Loucy (cell line): ENCODE measurements around the gene TMOD1.

Experiments used
- EZH2phosphoT487 ChIP-seq: fragments of 200-600 bp; IDR thresholded peaks from 2 replicates; pipeline ENCODE4 v1.6.1; 2018; ENCODE audit warnings: antibody characterized with exemption, mild to moderate bottlenecking, moderate library complexity, borderline replicate concordance
- TF ChIP-seq, protein P1 (sequence below): fragments of 200-600 bp; sonication (generic); conservative IDR thresholded peaks from 2 replicates; pipeline ENCODE4 v1.5.1; 2014; ENCODE audit warnings: mild to moderate bottlenecking, antibody characterized with exemption, low read length

DNA sequence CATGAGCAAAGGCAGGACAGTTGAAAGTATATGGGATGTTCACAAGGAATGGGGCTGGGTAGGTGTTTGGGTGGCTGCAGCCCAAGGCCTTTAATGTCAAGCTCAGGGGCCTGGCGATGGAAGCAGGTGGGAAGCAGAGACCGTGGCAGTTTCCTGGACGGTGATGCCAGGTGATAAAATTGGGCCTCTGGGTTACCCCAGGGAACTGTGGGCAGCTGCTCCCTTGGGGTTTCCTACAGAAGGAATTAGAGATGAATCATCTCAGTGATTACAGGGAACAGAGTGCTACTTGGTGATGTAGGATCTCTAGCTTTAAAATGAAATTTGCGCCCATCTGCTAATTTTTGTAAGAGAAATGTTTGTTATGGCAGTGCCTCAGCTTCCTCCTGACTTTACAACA lies 92.5 kb downstream of the TMOD1 start:
- TF ChIP-seq, protein P1, sequence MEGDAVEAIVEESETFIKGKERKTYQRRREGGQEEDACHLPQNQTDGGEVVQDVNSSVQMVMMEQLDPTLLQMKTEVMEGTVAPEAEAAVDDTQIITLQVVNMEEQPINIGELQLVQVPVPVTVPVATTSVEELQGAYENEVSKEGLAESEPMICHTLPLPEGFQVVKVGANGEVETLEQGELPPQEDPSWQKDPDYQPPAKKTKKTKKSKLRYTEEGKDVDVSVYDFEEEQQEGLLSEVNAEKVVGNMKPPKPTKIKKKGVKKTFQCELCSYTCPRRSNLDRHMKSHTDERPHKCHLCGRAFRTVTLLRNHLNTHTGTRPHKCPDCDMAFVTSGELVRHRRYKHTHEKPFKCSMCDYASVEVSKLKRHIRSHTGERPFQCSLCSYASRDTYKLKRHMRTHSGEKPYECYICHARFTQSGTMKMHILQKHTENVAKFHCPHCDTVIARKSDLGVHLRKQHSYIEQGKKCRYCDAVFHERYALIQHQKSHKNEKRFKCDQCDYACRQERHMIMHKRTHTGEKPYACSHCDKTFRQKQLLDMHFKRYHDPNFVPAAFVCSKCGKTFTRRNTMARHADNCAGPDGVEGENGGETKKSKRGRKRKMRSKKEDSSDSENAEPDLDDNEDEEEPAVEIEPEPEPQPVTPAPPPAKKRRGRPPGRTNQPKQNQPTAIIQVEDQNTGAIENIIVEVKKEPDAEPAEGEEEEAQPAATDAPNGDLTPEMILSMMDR = no peak
- TF ChIP-seq EZH2phosphoT487 = no peak
